NCI-H2107 (cell line): Measurements from ENCODE around the gene THNSL1.
"Not testable (repeated sequence)": the region's sequence is repeated elsewhere in the genome, so short reads cannot be mapped to it uniquely, and the experiment has no call there.

Experiments used
- DNase-seq: peaks from one replicate; lab custom pipeline; 2025; lab: John Stamatoyannopoulos, UW

THNSL1 gene

GRCh38 chr10:24995072-24995471, 21.3 kb upstream of the THNSL1 start:
- no peak for DNase-seq

- DNase-seq: no peak
Observed at GRCh38 chr10:24998044-24998443, 18.4 kb upstream of the THNSL1 start.

- not testable (repeated sequence) for DNase-seq
Observed at GRCh38 chr10:25011591-25011990, 4.8 kb upstream of the THNSL1 start.

GRCh38 chr10:25014579-25014978, 1.8 kb upstream of the THNSL1 start:
- DNase-seq: no peak

GRCh38 chr10:25015828-25016375, 510 bp upstream of the THNSL1 start, which contains the start of gene ENKUR:
Gene ENKUR (minus strand): TSS chr10:25016158. CDS start chr10:25015936, 222 bp downstream.
- peak; percentile 71 for DNase-seq

- DNase-seq: no peak
Observed at GRCh38 chr10:25017154-25017590, 760 bp downstream of the THNSL1 start.

- DNase-seq: no peak
Observed at GRCh38 chr10:25017661-25018060, 1.2 kb downstream of the THNSL1 start.

GRCh38 chr10:25018703-25019102, 2.3 kb downstream of the THNSL1 start:
- no peak for DNase-seq

- DNase-seq: no peak
Observed at GRCh38 chr10:25023278-25023677, 6.9 kb downstream of the THNSL1 start.

GRCh38 chr10:25024528-25024927, 8.1 kb downstream of the THNSL1 start:
- DNase-seq: no peak

GRCh38 chr10:25026463-25026862, 10.1 kb downstream of the THNSL1 start:
- DNase-seq: no peak

- DNase-seq: no peak
Observed at GRCh38 chr10:25028711-25029110, 12.3 kb downstream of the THNSL1 start.

GRCh38 chr10:25029519-25029918, 13.1 kb downstream of the THNSL1 start:
- DNase-seq: no peak

- no peak for DNase-seq
Observed at GRCh38 chr10:25036381-25036780, 20.0 kb downstream of the THNSL1 start.

GRCh38 chr10:25038325-25038724, 21.9 kb downstream of the THNSL1 start:
- DNase-seq: no peak

GRCh38 chr10:25039531-25039930, 23.1 kb downstream of the THNSL1 start:
- no peak for DNase-seq

GRCh38 chr10:25046641-25047040, 30.2 kb downstream of the THNSL1 start:
- no peak for DNase-seq

- no peak for DNase-seq
Observed at GRCh38 chr10:25047088-25047487, 30.7 kb downstream of the THNSL1 start.

- no peak for DNase-seq
Observed at GRCh38 chr10:25047591-25048301, 31.3 kb downstream of the THNSL1 start.

- no peak for DNase-seq
Observed at GRCh38 chr10:25048450-25048849, 32.0 kb downstream of the THNSL1 start.

- DNase-seq: no peak
Observed at GRCh38 chr10:25049966-25050365, 33.6 kb downstream of the THNSL1 start.

GRCh38 chr10:25050402-25050801, 34.0 kb downstream of the THNSL1 start:
- DNase-seq: no peak

- DNase-seq: no peak
Observed at GRCh38 chr10:25052012-25052411, 35.6 kb downstream of the THNSL1 start.

GRCh38 chr10:25056726-25057125, 40.3 kb downstream of the THNSL1 start:
- no peak for DNase-seq
